ENCODE data around the gene MTERF4. TPM values are rescaled to one million over a fixed set of nuclear protein-coding genes. Genes with fewer than 3 reads are reported as not detected.
A peak's percentile ranks its signal among the peaks of the same experiment; 100 is the strongest.

MTERF4 gene
- total and polyA plus RNA-seq, 2 of the 13 experiments (the other 11 are each of a cell fraction or from before 2014, with no cell fraction given), result 50.5 to 59.8 TPM

DNA sequence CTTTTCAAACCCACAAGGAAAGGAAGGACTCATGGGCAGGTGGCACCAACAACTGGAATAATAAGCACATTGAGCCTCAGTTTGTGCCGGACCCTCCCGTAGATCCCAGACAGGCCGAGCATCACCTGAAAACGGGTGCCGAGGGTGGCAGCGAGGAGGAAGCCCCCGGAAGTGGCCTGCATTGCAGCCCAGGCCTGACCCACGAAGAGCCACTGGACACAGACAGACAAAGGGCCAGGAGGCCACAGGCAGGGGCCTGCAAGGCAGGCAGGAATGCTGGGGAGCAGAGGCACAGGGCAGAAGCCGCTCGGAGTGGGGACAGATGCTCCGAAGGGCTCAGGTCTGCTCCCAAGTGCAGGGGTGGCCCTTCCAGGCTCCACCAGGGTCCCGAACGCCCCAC is 31.7 kb downstream of the MTERF4 start (continued):
- no peak for TF ChIP-seq HOXA5 (CRISPR knock-in tag; IDR thresholded peaks at IDR 0.05)
- no peak for TF ChIP-seq TEAD2 (CRISPR knock-in tag; IDR thresholded peaks at IDR 0.05)
- TF ChIP-seq, protein P1, sequence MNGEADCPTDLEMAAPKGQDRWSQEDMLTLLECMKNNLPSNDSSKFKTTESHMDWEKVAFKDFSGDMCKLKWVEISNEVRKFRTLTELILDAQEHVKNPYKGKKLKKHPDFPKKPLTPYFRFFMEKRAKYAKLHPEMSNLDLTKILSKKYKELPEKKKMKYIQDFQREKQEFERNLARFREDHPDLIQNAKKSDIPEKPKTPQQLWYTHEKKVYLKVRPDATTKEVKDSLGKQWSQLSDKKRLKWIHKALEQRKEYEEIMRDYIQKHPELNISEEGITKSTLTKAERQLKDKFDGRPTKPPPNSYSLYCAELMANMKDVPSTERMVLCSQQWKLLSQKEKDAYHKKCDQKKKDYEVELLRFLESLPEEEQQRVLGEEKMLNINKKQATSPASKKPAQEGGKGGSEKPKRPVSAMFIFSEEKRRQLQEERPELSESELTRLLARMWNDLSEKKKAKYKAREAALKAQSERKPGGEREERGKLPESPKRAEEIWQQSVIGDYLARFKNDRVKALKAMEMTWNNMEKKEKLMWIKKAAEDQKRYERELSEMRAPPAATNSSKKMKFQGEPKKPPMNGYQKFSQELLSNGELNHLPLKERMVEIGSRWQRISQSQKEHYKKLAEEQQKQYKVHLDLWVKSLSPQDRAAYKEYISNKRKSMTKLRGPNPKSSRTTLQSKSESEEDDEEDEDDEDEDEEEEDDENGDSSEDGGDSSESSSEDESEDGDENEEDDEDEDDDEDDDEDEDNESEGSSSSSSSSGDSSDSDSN (CRISPR knock-in tag; IDR thresholded peaks at IDR 0.05), result no peak
- TF ChIP-seq RFXAP (CRISPR knock-in tag; IDR thresholded peaks at IDR 0.05; ENCODE audit: borderline replicate concordance), result no peak
- TF ChIP-seq THAP11 (CRISPR knock-in tag; IDR thresholded peaks at IDR 0.05), result no peak
- no peak for TF ChIP-seq ARNT (IDR thresholded peaks at IDR 0.05)
- no peak for TF ChIP-seq CAMTA2 (CRISPR knock-in tag; IDR thresholded peaks at IDR 0.05; ENCODE audit: borderline replicate concordance)

DNA sequence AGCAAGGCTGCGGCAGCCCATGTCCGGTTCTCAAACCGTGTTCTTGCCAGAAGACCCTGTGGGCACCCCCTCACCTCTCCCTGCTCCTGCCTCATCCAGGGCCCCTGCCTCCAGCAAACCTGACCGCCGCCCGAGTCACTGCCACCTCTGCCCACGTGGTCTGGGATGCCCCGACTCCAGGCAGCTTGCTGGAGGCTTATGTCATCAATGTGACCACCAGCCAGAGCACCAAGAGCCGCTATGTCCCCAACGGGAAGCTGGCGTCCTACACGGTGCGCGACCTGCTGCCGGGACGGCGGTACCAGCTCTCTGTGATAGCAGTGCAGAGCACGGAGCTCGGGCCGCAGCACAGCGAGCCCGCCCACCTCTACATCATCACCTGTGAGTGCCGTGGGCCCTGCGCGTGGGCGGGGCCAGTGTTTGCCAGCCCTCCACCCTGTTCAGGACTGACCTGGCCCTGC is 32.2 kb downstream of the MTERF4 start:
- ATAC-seq, result no peak
- Histone ChIP-seq H3K27me3 (ENCODE audit: control insufficient read depth in 1 of 2, insufficient read depth in 2 of 2, low read length in 2 of 2) (peaks cover 15 to 48% of the 10 kb centered on the region in 2 experiments), H3K27ac (ENCODE audit: extremely low read length, insufficient read depth, low read length) (no peak overlapping the region), H3K9ac (ENCODE audit: insufficient read depth, low read depth, low read length) (no peak overlapping the region), H3K9me3 (ENCODE audit: low read length) (no peaks in the 10 kb centered on the region), H2AFZ (ENCODE audit: low read length) (no peak overlapping the region), H3K4me1 (ENCODE audit: insufficient read depth, low read length) (peaks cover 23% of the 10 kb centered on the region; the same call in 1 of the 2 replicates), H3K4me2 (ENCODE audit: low read depth, low read length) (no peak overlapping the region), H3K36me3 (replicated peaks in 1 of 2; ENCODE audit: control insufficient read depth in 1 of 2, insufficient read depth in 2 of 2, low read length in 2 of 2) (no peaks in the 10 kb centered on the region), H3K4me3 (replicated peaks in 1 of 3; ENCODE audit: insufficient read depth in 1 of 3, low read depth in 2 of 3, low read length in 3 of 3) (no peak overlapping the region), H4K20me1 (ENCODE audit: insufficient read depth, low read length) (no peaks in the 10 kb centered on the region; the same call in 1 of the 2 replicates), H3K79me2 (ENCODE audit: insufficient read depth, low read length) (no peaks in the 10 kb centered on the region)
- ChIA-PET POLR2A (no interaction called here), CTCF (ENCODE audit: low intra/inter-chr PET ratio, low total read pairs) (no interaction called here)
- no peak for FAIRE-seq
- in situ Hi-C loops (cut with HindIII; ENCODE audit: extremely low pct_ligation_motif_present, low pct_unique_long_range_greater_than_20kb), result no loop called here
- DNase-seq (ENCODE audit: low spot score), result no peak
- no TSS peak for BruUV-seq (replicated peaks)
- TF ChIP-seq, protein P2, sequence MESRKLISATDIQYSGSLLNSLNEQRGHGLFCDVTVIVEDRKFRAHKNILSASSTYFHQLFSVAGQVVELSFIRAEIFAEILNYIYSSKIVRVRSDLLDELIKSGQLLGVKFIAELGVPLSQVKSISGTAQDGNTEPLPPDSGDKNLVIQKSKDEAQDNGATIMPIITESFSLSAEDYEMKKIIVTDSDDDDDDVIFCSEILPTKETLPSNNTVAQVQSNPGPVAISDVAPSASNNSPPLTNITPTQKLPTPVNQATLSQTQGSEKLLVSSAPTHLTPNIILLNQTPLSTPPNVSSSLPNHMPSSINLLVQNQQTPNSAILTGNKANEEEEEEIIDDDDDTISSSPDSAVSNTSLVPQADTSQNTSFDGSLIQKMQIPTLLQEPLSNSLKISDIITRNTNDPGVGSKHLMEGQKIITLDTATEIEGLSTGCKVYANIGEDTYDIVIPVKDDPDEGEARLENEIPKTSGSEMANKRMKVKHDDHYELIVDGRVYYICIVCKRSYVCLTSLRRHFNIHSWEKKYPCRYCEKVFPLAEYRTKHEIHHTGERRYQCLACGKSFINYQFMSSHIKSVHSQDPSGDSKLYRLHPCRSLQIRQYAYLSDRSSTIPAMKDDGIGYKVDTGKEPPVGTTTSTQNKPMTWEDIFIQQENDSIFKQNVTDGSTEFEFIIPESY (CRISPR knock-in tag; IDR thresholded peaks at IDR 0.05), result peak; percentile 50; the same call in 1 of the 2 replicates
- no peak for TF ChIP-seq JARID2 (CRISPR knock-in tag; IDR thresholded peaks at IDR 0.05; ENCODE audit: insufficient replicate concordance)
- WGBS (ENCODE audit: low lambda C conversion rate), result 71% methylated on average over 25 of the region's 26 CpGs
- intact Hi-C loops (cut with micrococcal nuclease; ENCODE audit: unreplicated experiment), result no loop called here
